WTC11 (cell line): ENCODE measurements around the gene RNF19B. TPM values are rescaled to one million over a fixed set of nuclear protein-coding genes. Genes with fewer than 3 reads are reported as not detected.

Experiments used
- ATAC-seq: fragments of 200-7000 bp; cut with Tn5 transposase; 2 replicates; pipeline ENCODE4 v1.10.0; 2021; ENCODE audit warnings: mild to moderate bottlenecking, moderate library complexity
- CTCF ChIA-PET: fragments of 300-600 bp; sonication (Branson Sonifier 250); formaldehyde crosslinking; loops from one replicate; lab custom pipeline; 2021; ENCODE audit warnings: antibody characterized with exemption; lab: Charles Lee
- POLR2A ChIA-PET: fragments of 350-600 bp; sonication (Branson Sonifier 250); formaldehyde crosslinking; loops from one replicate; lab custom pipeline; 2021; ENCODE audit warnings: antibody characterized with exemption; lab: Charles Lee
- DNase-seq: peaks from one replicate; pipeline ENCODE4 v3.0.0; 2021; ENCODE audit warnings: low spot score
- H3K27ac Mint-ChIP-seq: 2 replicates; pipeline ENCODE4 v1.8.0; 2021; ENCODE audit warnings: mixed read lengths
- H3K27me3 Mint-ChIP-seq: 2 replicates; pipeline ENCODE4 v1.8.0; 2021; ENCODE audit warnings: low read depth, mild to moderate bottlenecking, moderate library complexity, mixed read lengths
- H3K36me3 Mint-ChIP-seq: 2 replicates; pipeline ENCODE4 v1.8.0; 2021; ENCODE audit warnings: mixed read lengths
- H3K4me1 Mint-ChIP-seq: 2 replicates; pipeline ENCODE4 v1.8.0; 2022; ENCODE audit warnings: mixed read lengths
- H3K4me3 Mint-ChIP-seq: 2 replicates; pipeline ENCODE4 v1.8.0; 2021; ENCODE audit warnings: mild to moderate bottlenecking, moderate library complexity, mixed read lengths
- H3K9me3 Mint-ChIP-seq: 2 replicates; pipeline ENCODE4 v1.8.0; 2021; ENCODE audit warnings: mixed read lengths
- CREB1 ChIP-seq: sonication (generic); formaldehyde crosslinking; IDR thresholded peaks from 2 replicates; pipeline ENCODE4 v1.8.0; 2023; ENCODE audit warnings: mild to moderate bottlenecking, missing genetic modification reagents
- EMX1 ChIP-seq: fragments of 250-450 bp; sonication (Bioruptor Pico); IDR thresholded peaks from 2 replicates; pipeline ENCODE4 v1.8.0; 2021; ENCODE audit warnings: mild to moderate bottlenecking
- ETV6 ChIP-seq: sonication (generic); formaldehyde crosslinking; IDR thresholded peaks from 2 replicates; pipeline ENCODE4 v1.8.1; 2022; ENCODE audit warnings: mild to moderate bottlenecking, missing genetic modification reagents
- JAZF1 ChIP-seq: fragments of 250-450 bp; sonication (Bioruptor Pico); IDR thresholded peaks from 2 replicates; pipeline ENCODE4 v1.9.0; 2021; ENCODE audit warnings: moderate library complexity, mild to moderate bottlenecking, inconsistent platforms
- NFE2L1 ChIP-seq: sonication (generic); formaldehyde crosslinking; IDR thresholded peaks from 2 replicates; pipeline ENCODE4 v1.8.1; 2023; ENCODE audit warnings: missing genetic modification reagents
- PREB ChIP-seq: sonication (generic); formaldehyde crosslinking; IDR thresholded peaks from 2 replicates; pipeline ENCODE4 v1.8.1; 2022; ENCODE audit warnings: mild to moderate bottlenecking, missing genetic modification reagents, moderate library complexity, borderline replicate concordance
- RELA ChIP-seq: sonication (generic); formaldehyde crosslinking; IDR thresholded peaks from 2 replicates; pipeline ENCODE4 v1.8.1; 2022; ENCODE audit warnings: missing genetic modification reagents, mild to moderate bottlenecking, borderline replicate concordance
- TCF7 ChIP-seq: sonication (generic); formaldehyde crosslinking; IDR thresholded peaks from 2 replicates; pipeline ENCODE4 v1.8.0; 2022; ENCODE audit warnings: mild to moderate bottlenecking, low read depth, missing genetic modification reagents, moderate library complexity
- ZNF219 ChIP-seq: sonication (generic); formaldehyde crosslinking; IDR thresholded peaks from 2 replicates; pipeline ENCODE4 v1.8.0; 2023; ENCODE audit warnings: missing genetic modification reagents, mild to moderate bottlenecking, borderline replicate concordance
- ZNF416 ChIP-seq: fragments of 250-450 bp; sonication (Bioruptor Pico); IDR thresholded peaks from 2 replicates; pipeline ENCODE4 v1.9.0; 2021; ENCODE audit warnings: mild to moderate bottlenecking, inconsistent platforms
- total RNA-seq: library from RNA; stranded (reverse); gene quantifications from 3 replicates; pipeline ENCODE4 v1.2.3, GENCODE V29; 2021
- TF ChIP-seq, protein P1 (sequence below): fragments of 200-600 bp; IDR thresholded peaks from 2 replicates; pipeline ENCODE4 v1.8.0; 2022; ENCODE audit warnings: antibody characterized with exemption
- TF ChIP-seq, protein P2 (sequence below): sonication (generic); formaldehyde crosslinking; IDR thresholded peaks from 2 replicates; pipeline ENCODE4 v1.8.1; 2022; ENCODE audit warnings: low read depth, missing genetic modification reagents, borderline replicate concordance
- TF ChIP-seq, protein P3 (sequence below): sonication (generic); formaldehyde crosslinking; IDR thresholded peaks from 2 replicates; pipeline ENCODE4 v1.8.1; 2023; ENCODE audit warnings: mild to moderate bottlenecking, missing genetic modification reagents, moderate library complexity
- TF ChIP-seq, protein P4 (sequence below): sonication (generic); formaldehyde crosslinking; IDR thresholded peaks from 2 replicates; pipeline ENCODE4 v1.8.0; 2022; ENCODE audit warnings: mild to moderate bottlenecking, missing genetic modification reagents

Gene RNF19B
- total RNA-seq, 1 experiment from 2014 or later: 21.9 TPM

- no peak for DNase-seq
- TF ChIP-seq PREB (CRISPR knock-in tag) (no peak), ZNF219 (CRISPR knock-in tag) (no peak), ETV6 (no peak), CREB1 (CRISPR knock-in tag) (no peak), EMX1 (CRISPR knock-in tag) (no peak)
- TF ChIP-seq, protein P1, sequence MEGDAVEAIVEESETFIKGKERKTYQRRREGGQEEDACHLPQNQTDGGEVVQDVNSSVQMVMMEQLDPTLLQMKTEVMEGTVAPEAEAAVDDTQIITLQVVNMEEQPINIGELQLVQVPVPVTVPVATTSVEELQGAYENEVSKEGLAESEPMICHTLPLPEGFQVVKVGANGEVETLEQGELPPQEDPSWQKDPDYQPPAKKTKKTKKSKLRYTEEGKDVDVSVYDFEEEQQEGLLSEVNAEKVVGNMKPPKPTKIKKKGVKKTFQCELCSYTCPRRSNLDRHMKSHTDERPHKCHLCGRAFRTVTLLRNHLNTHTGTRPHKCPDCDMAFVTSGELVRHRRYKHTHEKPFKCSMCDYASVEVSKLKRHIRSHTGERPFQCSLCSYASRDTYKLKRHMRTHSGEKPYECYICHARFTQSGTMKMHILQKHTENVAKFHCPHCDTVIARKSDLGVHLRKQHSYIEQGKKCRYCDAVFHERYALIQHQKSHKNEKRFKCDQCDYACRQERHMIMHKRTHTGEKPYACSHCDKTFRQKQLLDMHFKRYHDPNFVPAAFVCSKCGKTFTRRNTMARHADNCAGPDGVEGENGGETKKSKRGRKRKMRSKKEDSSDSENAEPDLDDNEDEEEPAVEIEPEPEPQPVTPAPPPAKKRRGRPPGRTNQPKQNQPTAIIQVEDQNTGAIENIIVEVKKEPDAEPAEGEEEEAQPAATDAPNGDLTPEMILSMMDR: no peak
- TF ChIP-seq, protein P2, sequence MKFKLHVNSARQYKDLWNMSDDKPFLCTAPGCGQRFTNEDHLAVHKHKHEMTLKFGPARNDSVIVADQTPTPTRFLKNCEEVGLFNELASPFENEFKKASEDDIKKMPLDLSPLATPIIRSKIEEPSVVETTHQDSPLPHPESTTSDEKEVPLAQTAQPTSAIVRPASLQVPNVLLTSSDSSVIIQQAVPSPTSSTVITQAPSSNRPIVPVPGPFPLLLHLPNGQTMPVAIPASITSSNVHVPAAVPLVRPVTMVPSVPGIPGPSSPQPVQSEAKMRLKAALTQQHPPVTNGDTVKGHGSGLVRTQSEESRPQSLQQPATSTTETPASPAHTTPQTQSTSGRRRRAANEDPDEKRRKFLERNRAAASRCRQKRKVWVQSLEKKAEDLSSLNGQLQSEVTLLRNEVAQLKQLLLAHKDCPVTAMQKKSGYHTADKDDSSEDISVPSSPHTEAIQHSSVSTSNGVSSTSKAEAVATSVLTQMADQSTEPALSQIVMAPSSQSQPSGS (CRISPR knock-in tag): no peak
- TF ChIP-seq, protein P3, sequence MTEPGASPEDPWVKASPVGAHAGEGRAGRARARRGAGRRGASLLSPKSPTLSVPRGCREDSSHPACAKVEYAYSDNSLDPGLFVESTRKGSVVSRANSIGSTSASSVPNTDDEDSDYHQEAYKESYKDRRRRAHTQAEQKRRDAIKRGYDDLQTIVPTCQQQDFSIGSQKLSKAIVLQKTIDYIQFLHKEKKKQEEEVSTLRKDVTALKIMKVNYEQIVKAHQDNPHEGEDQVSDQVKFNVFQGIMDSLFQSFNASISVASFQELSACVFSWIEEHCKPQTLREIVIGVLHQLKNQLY (CRISPR knock-in tag): no peak
- Mint-ChIP-seq H3K27me3 (no peaks in the 10 kb centered on the region), H3K36me3 (peaks cover 18% of the 10 kb centered on the region), H3K4me3 (no peak overlapping the region), H3K27ac (no peak overlapping the region), H3K9me3 (no peaks in the 10 kb centered on the region), H3K4me1 (peaks cover 23% of the 10 kb centered on the region)
- POLR2A ChIA-PET: no interaction called here
- peak; percentile 39 for ATAC-seq
- CTCF ChIA-PET: interaction anchor here (0.7 to 3.0 kb wide), 6 partner anchors 7 to 80 kb away, joined by 3 to 29 read pairs (median 6); partner anchors contain the start of gene RNF19B
These were observed 41.3 kb upstream of the RNF19B start for GRCh38 chr1:33005838-33006421.

GRCh38 chr1:33005117-33005837 lies 40.7 kb upstream of the RNF19B start:
- TF ChIP-seq, protein P3 (CRISPR knock-in tag): no peak
- TF ChIP-seq TCF7 (CRISPR knock-in tag) (no peak), ZNF416 (CRISPR knock-in tag) (no peak), NFE2L1 (CRISPR knock-in tag) (no peak), ETV6 (no peak), JAZF1 (CRISPR knock-in tag) (no peak), RELA (CRISPR knock-in tag) (no peak)
- TF ChIP-seq, protein P2 (CRISPR knock-in tag): no peak
- TF ChIP-seq, protein P4, sequence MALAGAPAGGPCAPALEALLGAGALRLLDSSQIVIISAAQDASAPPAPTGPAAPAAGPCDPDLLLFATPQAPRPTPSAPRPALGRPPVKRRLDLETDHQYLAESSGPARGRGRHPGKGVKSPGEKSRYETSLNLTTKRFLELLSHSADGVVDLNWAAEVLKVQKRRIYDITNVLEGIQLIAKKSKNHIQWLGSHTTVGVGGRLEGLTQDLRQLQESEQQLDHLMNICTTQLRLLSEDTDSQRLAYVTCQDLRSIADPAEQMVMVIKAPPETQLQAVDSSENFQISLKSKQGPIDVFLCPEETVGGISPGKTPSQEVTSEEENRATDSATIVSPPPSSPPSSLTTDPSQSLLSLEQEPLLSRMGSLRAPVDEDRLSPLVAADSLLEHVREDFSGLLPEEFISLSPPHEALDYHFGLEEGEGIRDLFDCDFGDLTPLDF (CRISPR knock-in tag): no peak
- POLR2A ChIA-PET: interaction anchor here (0.6 kb wide), 1 partner anchor 12 kb away, joined by 3 read pairs; no protein-coding TSS in a partner anchor
- H3K36me3 Mint-ChIP-seq: peaks cover 13% of the 10 kb centered on the region
- ATAC-seq (no peak), DNase-seq (no peak)
- CTCF ChIA-PET: interaction anchor here (0.7 to 3.0 kb wide), 3 partner anchors 14 to 81 kb away, joined by 3 to 29 read pairs (median 4); no protein-coding TSS in a partner anchor
- no peaks in the 10 kb centered on the region for H3K9me3 Mint-ChIP-seq
- no peaks in the 10 kb centered on the region for H3K27me3 Mint-ChIP-seq
- peaks cover 29% of the 10 kb centered on the region for H3K4me1 Mint-ChIP-seq
- no peak overlapping the region for H3K27ac Mint-ChIP-seq
- H3K4me3 Mint-ChIP-seq: no peak overlapping the region
